ENCODE results near the gene BBS7. TPM values are rescaled to one million over a fixed set of nuclear protein-coding genes. Genes with fewer than 3 reads are reported as not detected.

Gene BBS7
- total RNA-seq, 3 donors from 2014 or later: 9.4 to 19.6 (median 13.5) TPM

- intact Hi-C loops (cut with DNase I, micrococcal nuclease): no loop called here
- Histone ChIP-seq H3K4me3 (no peak overlapping the region), H3K36me3 (ENCODE audit: low read depth) (no peaks in the 10 kb centered on the region), H3K9me3 (no peaks in the 10 kb centered on the region), H3K4me1 (ENCODE audit: low read depth) (no peaks in the 10 kb centered on the region)
- TF ChIP-seq, protein P1, sequence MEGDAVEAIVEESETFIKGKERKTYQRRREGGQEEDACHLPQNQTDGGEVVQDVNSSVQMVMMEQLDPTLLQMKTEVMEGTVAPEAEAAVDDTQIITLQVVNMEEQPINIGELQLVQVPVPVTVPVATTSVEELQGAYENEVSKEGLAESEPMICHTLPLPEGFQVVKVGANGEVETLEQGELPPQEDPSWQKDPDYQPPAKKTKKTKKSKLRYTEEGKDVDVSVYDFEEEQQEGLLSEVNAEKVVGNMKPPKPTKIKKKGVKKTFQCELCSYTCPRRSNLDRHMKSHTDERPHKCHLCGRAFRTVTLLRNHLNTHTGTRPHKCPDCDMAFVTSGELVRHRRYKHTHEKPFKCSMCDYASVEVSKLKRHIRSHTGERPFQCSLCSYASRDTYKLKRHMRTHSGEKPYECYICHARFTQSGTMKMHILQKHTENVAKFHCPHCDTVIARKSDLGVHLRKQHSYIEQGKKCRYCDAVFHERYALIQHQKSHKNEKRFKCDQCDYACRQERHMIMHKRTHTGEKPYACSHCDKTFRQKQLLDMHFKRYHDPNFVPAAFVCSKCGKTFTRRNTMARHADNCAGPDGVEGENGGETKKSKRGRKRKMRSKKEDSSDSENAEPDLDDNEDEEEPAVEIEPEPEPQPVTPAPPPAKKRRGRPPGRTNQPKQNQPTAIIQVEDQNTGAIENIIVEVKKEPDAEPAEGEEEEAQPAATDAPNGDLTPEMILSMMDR (IDR thresholded peaks at IDR 0.05): no peak
- DNase-seq (peak in 2 of 3 donors; percentile 15 to 22), ATAC-seq (peak; percentile 43)
Measured at GRCh38 chr4:121898150-121898549, 27.9 kb upstream of the BBS7 start.

GRCh38 chr4:121888134-121888533 lies 17.9 kb upstream of the BBS7 start:
- intact Hi-C loops (cut with DNase I, micrococcal nuclease): no loop called here
- ATAC-seq (no peak), DNase-seq (no peak)
- H3K36me3 ChIP-seq (ENCODE audit: low read depth): no peaks in the 10 kb centered on the region
- no peaks in the 10 kb centered on the region for H3K9me3 ChIP-seq
- H3K4me3 ChIP-seq: no peak overlapping the region
- H3K4me1 ChIP-seq (ENCODE audit: low read depth): no peaks in the 10 kb centered on the region
- TF ChIP-seq, protein P1 (IDR thresholded peaks at IDR 0.05): no peak

DNA sequence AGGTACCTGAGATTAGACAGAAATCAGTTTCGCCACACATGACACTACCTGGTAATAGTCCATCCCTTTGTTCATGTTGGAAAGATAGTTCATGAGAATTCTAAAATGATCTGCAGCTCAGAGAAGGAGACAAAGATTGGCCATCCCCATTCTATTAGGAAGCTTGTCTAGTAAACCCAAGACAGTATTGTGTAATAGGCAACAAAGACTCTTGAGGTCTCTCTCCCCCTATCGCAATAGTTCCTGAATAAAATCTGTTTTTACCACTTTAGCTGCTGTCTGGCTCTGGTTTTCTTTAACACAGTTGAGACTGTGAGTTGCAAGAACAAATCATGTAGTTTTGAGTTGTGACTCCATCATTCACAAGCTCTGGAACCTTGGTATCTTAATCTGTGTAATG lies 14.8 kb upstream of the BBS7 start:
- ATAC-seq (no peak), DNase-seq (no peak)
- no peak overlapping the region for H3K4me3 ChIP-seq
- TF ChIP-seq, protein P1 (IDR thresholded peaks at IDR 0.05): no peak
- no peaks in the 10 kb centered on the region for H3K36me3 ChIP-seq (ENCODE audit: low read depth)
- no peaks in the 10 kb centered on the region for H3K4me1 ChIP-seq (ENCODE audit: low read depth)
- intact Hi-C loops (cut with DNase I, micrococcal nuclease): no loop called here
- H3K9me3 ChIP-seq: no peaks in the 10 kb centered on the region

- H3K36me3 ChIP-seq (ENCODE audit: low read depth): no peaks in the 10 kb centered on the region
- H3K4me3 ChIP-seq: no peak overlapping the region
- DNase-seq (no peak), ATAC-seq (no peak)
- intact Hi-C loops (cut with DNase I, micrococcal nuclease): no loop called here
- TF ChIP-seq, protein P1 (IDR thresholded peaks at IDR 0.05): no peak
- H3K4me1 ChIP-seq (ENCODE audit: low read depth): no peaks in the 10 kb centered on the region
- no peaks in the 10 kb centered on the region for H3K9me3 ChIP-seq
Measured at GRCh38 chr4:121881158-121881557, 10.9 kb upstream of the BBS7 start.

- ATAC-seq (no peak), DNase-seq (no peak)
- Histone ChIP-seq H3K36me3 (ENCODE audit: low read depth) (no peaks in the 10 kb centered on the region), H3K9me3 (no peaks in the 10 kb centered on the region), H3K4me3 (no peak overlapping the region), H3K4me1 (ENCODE audit: low read depth) (no peaks in the 10 kb centered on the region)
- intact Hi-C loops (cut with DNase I, micrococcal nuclease): no loop called here
- TF ChIP-seq, protein P1 (IDR thresholded peaks at IDR 0.05): no peak
Measured at GRCh38 chr4:121879135-121879534, 8.9 kb upstream of the BBS7 start.
